CD4-positive, alpha-beta T cell treated with Interleukin-12 subunit alpha and Interleukin-12 subunit beta, for 1 hour (primary cell): ENCODE results near the gene IKZF2.

Source experiments
- DNase-seq: peaks from one replicate; pipeline ENCODE4 v3.0.0-alpha.2; 2020

IKZF2 gene

GRCh38 chr2:213152065-213152794 is 818 bp upstream of the IKZF2 start:
- peak; percentile 22 for DNase-seq

- no peak for DNase-seq
Observed at GRCh38 chr2:213150315-213151097, 906 bp downstream of the IKZF2 start.

- no peak for DNase-seq
Observed at GRCh38 chr2:213149949-213150314, 1.5 kb downstream of the IKZF2 start.

GRCh38 chr2:213149294-213149875 is 2.0 kb downstream of the IKZF2 start:
- DNase-seq, result no peak

- DNase-seq, result no peak
Observed at GRCh38 chr2:213148572-213149261, 2.7 kb downstream of the IKZF2 start.

GRCh38 chr2:213147538-213147937 is 3.9 kb downstream of the IKZF2 start:
- DNase-seq, result peak; percentile 50

GRCh38 chr2:213145715-213146242 is 5.6 kb downstream of the IKZF2 start:
- peak; percentile 26 for DNase-seq

- DNase-seq, result no peak
Observed at GRCh38 chr2:213137064-213137463, 14.3 kb downstream of the IKZF2 start.

GRCh38 chr2:213129311-213129710 is 22.1 kb downstream of the IKZF2 start:
- DNase-seq, result no peak

GRCh38 chr2:213125646-213126347 is 25.6 kb downstream of the IKZF2 start:
- DNase-seq, result no peak

GRCh38 chr2:213122725-213123124 is 28.7 kb downstream of the IKZF2 start:
- DNase-seq, result no peak

- no peak for DNase-seq
Observed at GRCh38 chr2:213121690-213122089, 29.7 kb downstream of the IKZF2 start.

- DNase-seq, result peak; percentile 43
Observed at GRCh38 chr2:213119061-213119809, 32.2 kb downstream of the IKZF2 start.

- DNase-seq, result no peak
Observed at GRCh38 chr2:213108308-213108707, 43.1 kb downstream of the IKZF2 start.

GRCh38 chr2:213107728-213108127 is 43.7 kb downstream of the IKZF2 start:
- no peak for DNase-seq

GRCh38 chr2:213105212-213105611 is 46.2 kb downstream of the IKZF2 start:
- no peak for DNase-seq

- no peak for DNase-seq
Observed at GRCh38 chr2:213104903-213105202, 46.6 kb downstream of the IKZF2 start.

- peak; percentile 32 for DNase-seq
Observed at GRCh38 chr2:213104092-213104902, 47.1 kb downstream of the IKZF2 start.

GRCh38 chr2:213101692-213102460 is 49.5 kb downstream of the IKZF2 start:
- peak; percentile 10 for DNase-seq

- DNase-seq, result no peak
Observed at GRCh38 chr2:213101109-213101508, 50.3 kb downstream of the IKZF2 start.
